Cardiac fibroblast (primary cell): ENCODE results near the gene GNB2.
"Not testable (repeated sequence)": the region's sequence is repeated elsewhere in the genome, so short reads cannot be mapped to it uniquely, and the experiment has no call there.

Experiments
- DNase-seq, 2 donors: peaks; one replicate each; pipeline versions ENCODE4 v3.0.0 to v3.0.0-alpha.2; 2010; ENCODE audit warnings: low read depth in 2 of 2
- H3K4me3 ChIP-seq, 2 donors: replicated peaks in 1 of 2; 1 replicate in 1 of 2; 2 replicates in 1 of 2; pipeline ENCODE4 v1.5.1; 2011; ENCODE audit warnings: low read depth in 2 of 2, low read length in 2 of 2, mild to moderate bottlenecking in 2 of 2, moderate library complexity in 1 of 2
- CTCF ChIP-seq: IDR thresholded peaks from one replicate; pipeline ENCODE4 v1.5.1; 2011; ENCODE audit warnings: low read depth, mild to moderate bottlenecking, low read length, inconsistent platforms

The GNB2 gene

GRCh38 chr7:100667331-100668068 is 6.0 kb upstream of the GNB2 start:
- TF ChIP-seq CTCF, result no peak
- no peak for DNase-seq
- no peak overlapping the region for H3K4me3 ChIP-seq

- DNase-seq, result no peak
- no peak for TF ChIP-seq CTCF
- no peak overlapping the region for H3K4me3 ChIP-seq
These were observed 5.5 kb upstream of the GNB2 start for GRCh38 chr7:100668069-100668449.

GRCh38 chr7:100669106-100669505 is 4.4 kb upstream of the GNB2 start:
- H3K4me3 ChIP-seq, DNase-seq: not testable (repeated sequence)

GRCh38 chr7:100670074-100670473 is 3.5 kb upstream of the GNB2 start:
- no peak overlapping the region for H3K4me3 ChIP-seq
- DNase-seq, result no peak
- TF ChIP-seq CTCF, result no peak

DNA sequence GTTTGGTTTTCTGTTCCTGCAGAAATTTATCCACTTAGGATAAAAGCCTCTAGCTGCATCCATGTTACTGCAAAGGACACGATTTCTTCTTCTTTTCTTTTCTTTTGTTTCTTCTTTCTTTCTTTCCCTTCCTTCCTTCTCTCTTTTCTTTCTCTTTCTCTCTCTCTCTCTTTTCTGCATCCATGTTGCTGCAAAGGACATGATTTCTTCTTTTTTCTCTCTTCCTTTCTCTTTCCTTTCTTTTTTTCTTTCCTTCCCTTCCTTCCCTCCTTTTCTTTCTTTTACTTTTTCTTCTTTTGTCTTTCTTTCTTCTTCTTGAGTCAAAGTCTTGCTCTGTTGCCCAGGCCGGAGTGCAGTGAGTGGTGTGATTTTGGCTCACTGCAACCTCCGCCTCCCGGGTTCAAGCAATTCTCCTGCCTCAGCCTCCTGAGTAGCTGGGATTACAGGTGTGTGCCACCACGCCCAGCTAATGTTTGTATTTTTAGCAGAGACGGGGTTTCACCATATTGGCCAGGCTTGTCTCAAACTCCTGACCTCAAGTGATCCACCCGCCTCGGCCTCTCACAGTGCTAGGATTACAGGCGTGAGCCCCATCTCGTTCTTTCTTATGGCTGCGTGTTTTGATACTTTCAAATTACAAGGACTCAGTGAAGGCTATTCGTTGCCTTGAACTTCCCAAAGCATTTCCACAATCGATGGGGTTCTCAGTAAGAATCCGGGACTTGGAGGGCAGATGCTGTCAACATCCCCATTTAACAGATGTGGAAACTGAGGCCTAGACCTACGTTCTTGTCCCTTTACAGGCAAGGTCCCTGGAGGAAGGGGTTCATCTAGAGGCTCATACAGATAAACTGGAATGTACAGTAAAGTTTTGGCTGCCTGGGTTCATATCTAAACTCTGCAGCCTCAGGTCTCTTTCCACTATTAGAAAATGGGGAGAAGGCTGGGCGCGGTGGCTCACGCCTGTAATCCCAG is 1.9 kb upstream of the GNB2 start:
- no peak overlapping the region for H3K4me3 ChIP-seq
- no peak for TF ChIP-seq CTCF
- DNase-seq, result no peak

DNA sequence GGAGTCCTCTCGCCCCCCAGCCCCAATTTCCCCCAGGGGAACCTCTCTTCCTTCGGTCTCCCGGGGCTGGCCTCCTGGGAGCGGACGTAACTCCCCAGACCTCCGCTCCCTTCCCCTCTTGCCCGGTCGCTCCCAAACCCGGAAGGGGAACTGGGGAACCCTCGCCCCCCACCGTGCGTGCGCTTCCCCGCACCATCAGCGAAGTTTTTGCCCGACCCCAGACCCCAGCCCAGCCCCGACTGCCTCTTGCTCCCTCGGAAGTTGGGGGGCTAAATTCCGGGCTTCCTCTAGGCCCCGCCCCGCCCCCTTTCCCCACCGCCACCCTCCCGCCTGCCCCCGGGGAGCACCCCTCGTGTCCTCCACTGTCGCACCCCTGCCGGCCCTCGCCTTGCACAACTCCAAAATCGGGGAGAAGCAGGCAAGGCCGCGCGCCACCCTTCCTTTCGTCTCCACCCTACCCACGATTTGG is 436 bp downstream of the GNB2 start:
- no peak for TF ChIP-seq CTCF
- H3K4me3 ChIP-seq, result peak overlapping the region; percentile 95 to 100
- peak in 1 of 2 donors; percentile 29 for DNase-seq
